HG03175 (cell line): ENCODE results near the gene MITF.

Experiments used
- ATAC-seq: cut with Tn5 transposase; IDR thresholded peaks from one replicate; pipeline ENCODE4 v1.9.1; 2021; ENCODE audit warnings: mild to moderate bottlenecking, moderate library complexity; ENCODE audit not compliant: unreplicated experiment

The MITF gene

DNA sequence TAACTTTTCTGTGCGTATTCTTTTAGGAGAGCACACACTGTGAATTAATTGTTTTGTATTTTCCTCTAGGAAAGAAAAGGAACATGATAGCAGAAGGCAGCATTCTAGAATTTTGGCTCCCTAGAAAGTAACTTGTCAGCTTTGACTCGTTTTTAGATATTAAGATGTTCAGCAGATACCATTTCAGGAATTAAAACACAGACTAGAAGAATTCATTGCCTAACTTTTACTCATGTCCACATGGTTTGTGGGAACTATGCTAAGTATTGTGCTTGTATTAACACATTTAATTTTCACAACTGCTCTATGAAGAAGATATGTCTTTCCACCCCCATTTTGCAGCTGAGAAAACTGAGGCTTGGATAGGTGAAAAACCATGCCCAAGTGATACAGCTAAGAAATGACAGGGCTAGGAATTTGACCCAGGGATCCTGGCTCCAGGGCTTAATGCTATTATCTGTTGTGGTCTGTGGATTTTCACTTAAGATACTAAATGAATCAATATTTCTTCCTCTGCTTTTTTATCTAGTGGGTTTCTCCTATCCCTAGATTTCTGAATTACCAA, 128.8 kb downstream of the MITF start:
- ATAC-seq, result no peak

DNA sequence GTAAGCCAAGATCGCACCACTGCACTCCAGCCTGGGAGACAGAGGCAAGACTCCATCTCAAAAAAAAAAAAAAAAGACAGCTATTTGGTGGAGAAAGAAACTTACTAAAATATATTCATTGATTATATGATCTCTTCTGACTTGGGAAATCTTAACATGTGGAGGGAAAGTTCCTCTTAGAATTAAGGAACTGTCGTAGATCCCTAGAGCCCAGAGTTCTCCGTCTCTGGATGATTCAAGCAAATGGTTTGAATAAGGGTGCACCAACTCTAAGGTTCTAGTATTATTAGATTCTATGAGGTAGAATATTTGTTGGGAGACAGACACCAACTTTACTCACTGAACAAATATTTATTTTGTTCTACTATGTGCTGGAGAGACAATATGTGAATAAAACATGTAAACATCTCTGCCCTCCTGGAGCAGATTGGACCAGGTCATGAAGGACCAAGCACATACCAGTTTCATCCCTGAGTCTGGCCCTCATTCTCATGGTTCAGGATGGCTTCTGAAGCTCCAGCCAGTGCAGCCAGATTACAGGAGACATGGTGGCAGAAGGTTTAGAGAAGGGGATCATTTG, 129.7 kb downstream of the MITF start:
- ATAC-seq, result no peak

DNA sequence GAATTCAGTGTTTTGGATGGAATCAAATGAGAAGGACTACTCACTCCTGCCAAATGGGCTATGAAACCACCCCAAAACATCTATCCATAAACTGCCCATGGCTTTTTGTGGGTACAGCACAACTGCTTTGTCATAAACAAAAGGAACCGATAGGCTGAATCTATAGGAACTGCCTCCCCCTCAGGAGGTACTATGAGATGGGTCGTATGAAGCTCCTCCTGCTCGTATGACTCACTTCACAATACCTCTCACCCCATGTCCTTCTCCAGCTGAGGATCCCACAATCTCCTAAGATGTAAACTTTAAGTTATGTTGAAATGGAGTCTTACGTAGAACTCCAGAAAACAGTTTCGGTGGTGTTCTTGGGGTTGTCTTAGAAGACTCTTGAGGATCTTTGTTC, 130.4 kb downstream of the MITF start:
- ATAC-seq, result no peak

DNA sequence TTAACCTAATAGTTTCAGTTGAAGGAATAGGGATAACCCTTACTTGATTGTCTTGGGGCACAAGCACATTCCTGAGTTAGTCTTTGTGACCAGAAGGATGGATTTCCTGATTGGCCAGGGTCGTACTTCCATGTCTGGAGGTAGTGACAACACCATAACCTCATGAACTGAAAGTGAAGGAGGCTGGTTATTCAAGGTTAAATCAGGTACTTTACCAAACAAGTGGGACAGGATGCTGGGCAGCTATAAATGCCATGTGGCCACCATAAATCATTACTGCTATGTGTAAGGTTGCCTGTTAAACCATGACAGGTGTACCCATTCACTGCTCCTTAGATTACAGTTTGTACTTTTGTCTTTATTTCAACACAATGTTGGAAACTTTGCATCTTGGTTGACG, 132.0 kb downstream of the MITF start:
- no peak for ATAC-seq

DNA sequence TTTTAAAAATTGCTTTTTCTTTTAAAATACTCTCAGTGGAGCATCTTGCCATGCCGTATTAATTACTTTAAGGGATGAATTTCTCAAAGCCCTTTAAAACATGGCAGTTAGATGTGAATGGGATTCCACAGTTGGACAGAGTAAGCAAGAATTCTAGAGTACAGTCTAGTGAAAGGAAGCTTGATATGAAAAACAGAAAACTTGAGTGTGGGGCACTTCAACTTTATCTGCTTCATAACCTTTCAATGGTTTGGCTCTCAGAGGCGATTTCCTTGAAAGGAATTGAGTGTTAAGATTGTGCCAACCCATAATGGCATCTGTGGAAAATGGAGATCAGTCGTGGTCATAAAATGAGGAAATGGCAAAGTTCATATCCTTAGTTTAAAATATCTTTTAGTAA, 132.6 kb downstream of the MITF start:
- no peak for ATAC-seq

DNA sequence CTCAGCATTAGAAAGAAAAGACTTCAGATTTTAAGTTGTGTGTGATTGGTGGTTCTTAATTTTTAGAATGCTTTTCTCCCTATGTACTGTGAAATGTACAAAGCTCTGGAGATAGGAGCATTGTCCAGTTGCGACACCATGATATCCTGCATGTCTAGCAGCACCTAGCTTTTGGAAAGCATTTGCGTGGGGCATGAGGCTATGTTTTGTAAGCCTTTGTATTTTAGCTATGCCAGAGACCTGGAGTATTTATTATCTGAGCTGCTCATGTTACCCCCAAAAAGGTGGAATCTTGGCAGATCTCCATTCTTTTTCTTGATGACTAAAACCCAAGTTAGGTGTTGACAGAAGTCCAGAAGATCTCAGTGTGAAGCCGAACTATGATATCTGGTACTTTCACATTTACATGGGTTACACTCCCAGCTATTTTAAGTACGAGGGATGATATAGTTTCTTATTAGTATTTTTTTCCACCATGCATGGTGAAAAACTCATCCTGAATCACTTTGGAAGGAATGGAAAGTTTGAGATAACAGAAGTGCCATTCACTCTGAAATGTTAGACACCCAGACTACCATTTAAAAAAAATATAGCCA, 133.6 kb downstream of the MITF start:
- no peak for ATAC-seq

DNA sequence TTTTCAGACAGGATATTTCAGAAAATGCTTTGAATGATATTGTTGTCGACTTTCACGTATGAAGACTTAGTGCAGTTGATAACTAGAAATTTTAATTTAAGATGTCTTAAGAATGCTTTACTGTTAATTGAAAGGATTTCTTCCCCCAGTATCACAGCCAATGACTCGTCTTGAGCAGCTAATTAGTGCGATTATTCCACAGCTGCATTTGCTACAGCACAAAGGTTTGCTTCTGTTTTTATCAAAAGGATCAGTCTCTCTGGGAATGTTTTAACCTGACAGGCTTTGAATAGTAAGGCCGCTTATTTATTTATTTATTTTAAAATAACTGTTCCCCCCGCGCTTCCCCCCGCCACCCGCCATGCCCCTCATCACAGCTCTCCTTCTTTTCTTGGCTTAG, 136.8 kb downstream of the MITF start:
- ATAC-seq, result no peak

DNA sequence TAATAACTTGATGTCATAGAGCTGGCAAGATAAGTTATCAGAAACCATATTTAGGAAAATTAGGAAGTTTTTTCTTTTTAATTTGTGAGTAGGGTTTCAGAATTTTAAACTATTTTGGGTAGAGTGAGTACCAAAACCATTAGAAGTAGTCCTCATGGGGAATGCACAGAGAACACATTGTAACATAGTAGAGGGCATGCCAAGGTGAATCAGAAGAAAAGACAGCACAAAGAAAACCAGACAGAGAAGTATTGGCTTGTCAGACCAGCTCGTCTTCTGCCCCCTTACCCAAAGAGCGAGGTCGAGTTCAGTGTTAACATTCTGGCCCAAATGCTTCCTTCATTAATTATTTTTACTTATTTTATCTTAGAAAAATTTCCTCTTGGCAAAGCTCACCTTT, 139.0 kb downstream of the MITF start:
- no peak for ATAC-seq

DNA sequence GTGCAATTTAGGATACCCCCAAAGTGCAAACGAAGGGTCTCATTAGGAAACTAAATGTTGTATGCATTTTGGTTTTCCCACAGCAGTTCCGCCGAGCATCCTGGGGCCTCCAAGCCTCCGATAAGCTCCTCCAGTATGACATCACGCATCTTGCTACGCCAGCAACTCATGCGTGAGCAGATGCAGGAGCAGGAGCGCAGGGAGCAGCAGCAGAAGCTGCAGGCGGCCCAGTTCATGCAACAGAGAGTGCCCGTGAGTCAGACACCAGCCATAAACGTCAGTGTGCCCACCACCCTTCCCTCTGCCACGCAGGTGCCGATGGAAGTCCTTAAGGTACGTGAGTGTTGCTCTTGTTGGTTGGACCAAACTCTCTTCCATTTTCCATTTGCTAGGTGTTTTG, 139.8 kb downstream of the MITF start:
- ATAC-seq, result no peak

DNA sequence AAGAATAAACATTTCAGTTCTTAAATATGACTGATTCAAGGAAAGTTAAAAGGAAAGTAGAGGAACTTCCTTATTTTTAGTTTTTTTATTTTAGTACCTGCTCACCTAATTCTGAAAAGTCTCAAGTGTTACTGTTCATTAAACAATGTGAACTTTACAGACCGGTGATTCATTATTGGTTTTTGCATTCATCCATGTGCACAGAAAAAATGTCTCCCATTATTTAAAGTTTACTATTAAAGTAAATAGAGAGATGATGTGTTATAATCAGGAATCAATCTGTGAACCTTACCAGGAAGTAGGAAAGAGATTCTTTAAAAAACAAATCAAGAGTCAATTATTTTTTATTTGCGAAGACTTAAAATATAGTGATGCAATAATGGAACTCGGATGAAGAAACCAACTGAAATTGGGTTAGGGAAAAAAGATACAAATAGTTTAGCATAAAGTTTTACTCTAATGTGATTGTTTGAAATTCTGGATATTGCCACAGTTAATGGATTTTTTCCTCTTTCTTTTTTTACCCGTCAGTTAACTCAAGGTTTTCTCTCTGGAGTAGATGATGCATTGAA, 140.9 kb downstream of the MITF start:
- ATAC-seq, result no peak

DNA sequence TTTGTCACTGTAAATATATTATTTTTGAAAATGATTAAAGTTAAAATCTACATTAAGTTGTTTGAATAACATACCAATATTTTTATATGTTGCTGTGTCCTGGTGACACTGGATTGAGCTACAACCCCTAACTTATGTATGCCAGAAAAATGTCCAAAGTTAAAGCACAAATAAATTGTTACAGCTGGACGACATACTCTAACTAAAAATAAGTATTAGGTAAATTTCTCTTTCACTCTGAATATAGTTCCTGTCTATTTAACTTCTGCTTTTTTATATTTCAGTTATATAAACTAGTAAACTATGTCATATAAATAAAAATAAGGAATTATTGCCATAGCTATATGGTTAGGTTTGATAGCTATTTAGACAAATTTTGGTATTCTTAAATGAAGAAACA, 141.8 kb downstream of the MITF start:
- ATAC-seq, result no peak

DNA sequence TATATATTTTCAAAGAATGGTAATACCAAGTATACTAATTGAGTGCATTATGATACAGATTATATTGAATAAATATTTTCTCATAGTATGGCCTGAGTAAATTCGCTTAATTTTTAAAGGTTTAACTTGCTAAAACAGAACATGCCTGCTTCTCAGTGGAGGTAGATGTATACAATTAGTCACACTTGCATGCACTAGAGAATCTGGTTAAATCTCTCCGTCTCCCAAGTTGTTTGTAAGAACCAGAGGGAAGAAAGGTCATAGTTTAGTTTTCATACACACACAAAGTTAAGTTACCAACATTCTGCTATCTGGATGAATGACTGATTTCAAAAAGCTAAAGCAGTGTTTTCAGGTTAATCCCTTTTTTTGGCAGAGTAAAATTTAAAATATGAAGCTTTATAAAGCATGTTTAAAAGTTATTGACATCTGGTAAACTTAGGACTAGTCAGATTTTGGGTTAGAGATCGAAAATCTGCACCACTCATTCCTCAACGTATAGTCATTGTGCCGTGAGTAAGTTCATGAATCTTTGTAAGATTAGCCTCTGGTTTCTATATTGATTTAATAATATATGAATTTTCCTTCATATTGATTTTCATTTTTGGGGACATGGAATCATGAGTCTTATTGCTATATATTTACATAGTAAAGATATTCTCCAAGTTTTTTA, 142.6 kb downstream of the MITF start:
- no peak for ATAC-seq

DNA sequence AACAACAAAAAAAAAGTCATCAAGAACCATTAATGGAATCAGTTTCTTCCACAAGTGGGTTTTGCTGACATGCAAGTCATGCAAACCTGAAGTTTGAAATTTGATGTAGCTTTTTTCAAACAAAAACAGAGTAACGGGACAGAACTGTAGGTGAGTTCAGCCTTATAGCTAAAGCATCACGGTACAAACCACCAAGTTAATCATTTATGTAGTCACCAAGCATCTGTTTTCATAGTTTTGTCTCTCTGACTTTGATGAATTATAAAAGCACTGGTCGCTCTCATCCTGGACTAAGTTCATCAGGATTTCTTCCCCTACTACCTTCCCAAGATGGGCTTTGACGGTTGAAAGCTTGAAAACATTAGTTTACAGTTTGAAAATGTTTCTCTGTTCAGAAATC, 143.3 kb downstream of the MITF start:
- no peak for ATAC-seq

DNA sequence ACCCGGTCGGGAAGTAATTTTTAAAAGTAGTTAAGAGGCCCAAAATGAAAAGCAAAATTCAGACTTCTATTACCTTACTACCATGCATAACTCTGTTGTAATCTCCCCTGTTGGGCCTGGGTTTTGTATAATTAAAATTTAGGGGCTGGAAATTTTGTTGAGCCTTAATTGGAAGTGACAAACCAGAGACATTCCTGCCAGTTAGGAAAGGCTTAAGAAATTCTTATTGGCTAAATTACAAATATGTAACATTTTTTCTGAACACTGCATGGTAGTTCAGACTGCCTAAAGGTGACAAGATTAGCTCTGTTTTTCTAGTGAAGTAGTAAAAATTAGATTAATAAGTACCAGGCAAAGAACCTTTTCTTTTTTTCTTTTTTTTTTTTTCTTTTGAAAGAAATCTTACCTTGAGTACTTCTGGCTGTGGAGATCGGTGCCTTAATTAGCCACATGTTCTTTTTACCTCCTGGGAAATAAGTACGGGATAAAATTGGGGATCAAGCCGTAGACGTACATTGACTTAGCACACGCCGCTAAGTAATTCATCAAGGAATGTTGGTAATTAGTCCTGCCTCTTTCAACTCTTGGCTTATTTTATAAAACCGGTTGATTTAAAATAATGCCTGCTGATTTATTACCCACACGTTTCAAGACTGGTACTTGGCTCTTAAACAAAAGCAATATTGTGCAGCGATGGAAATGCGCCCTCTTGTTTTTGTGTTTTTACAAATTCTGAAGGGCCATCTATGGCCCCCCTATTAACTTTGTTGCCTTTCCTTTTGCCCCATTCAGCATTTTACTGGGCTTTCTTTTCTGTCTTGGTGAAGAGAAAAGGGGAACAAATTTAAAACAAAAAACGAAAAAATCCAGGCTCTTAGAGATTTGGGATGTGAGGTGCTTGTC, 149.0 kb downstream of the MITF start:
- no peak for ATAC-seq

DNA sequence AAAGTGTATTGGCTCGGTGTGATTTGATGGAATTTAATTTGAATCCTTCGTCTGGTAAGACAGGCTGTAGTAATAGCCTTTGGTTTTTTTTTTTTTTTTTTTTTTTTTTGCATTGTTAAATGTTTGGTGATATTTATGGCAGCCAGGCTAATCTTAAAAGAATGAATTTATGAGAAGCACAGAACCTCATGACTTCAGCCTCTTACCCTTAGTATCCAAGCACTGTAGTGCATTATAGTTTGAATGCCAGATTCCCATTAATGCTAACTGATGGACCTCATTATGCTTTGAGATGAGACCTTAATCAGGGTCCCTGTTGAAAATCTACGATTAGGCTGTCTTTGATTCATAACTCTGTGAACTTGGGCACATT, 149.7 kb downstream of the MITF start:
- ATAC-seq, result no peak

DNA sequence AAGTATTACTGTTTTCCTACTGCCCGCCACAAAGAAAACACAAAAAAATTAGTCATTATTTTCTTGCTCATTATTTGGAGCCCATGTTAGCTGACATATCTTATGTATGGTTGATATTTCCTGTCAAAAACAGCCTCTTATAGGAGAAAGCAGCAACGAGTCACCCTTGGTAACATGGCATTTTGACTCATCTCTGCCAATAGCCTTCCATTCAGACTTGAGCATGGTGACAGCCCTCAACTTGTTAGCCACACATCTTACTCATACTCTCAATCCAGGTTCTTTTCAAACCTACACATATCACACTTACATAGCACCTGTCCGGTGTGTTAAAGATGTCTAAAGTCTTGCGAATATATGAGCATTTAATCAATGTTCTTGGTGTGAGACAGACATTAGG, 150.8 kb downstream of the MITF start:
- ATAC-seq, result no peak

DNA sequence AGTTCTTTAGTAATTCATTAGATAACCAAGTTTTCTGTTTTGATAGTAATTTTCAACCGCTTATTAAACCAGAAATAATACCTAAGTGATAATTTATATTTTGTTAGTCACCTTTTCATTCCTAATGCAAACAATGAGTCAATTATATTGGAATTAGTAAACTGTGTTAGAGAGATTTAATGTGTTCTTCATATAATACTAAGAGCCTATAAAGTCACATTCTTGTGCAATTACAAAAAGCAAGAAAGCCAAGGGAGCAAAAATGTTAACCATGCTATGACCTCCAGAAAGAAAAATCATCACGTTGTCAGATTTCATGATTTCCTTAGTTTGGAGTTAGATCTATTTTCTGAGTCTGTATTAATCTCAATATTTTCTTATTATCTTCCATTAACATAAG, 151.4 kb downstream of the MITF start:
- no peak for ATAC-seq

DNA sequence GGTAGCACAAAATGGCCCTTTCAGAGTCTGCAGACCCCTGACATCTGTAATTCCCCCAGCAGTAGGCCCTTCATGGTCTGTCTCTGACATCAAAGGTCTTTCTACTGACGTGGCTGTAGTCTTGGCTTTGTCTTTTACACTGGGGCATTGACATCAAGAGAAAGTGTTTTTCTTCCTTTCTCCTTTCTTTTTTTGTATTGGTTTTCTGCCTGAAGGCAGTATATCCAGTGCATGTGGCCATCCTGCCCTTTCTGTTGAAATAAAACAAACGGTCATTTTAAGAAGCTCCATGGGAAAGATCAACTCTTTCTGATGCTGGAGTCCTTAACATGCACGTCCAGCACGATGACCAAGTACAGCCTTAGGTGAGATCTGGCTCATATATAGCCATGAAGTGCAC, 153.4 kb downstream of the MITF start:
- ATAC-seq, result no peak

DNA sequence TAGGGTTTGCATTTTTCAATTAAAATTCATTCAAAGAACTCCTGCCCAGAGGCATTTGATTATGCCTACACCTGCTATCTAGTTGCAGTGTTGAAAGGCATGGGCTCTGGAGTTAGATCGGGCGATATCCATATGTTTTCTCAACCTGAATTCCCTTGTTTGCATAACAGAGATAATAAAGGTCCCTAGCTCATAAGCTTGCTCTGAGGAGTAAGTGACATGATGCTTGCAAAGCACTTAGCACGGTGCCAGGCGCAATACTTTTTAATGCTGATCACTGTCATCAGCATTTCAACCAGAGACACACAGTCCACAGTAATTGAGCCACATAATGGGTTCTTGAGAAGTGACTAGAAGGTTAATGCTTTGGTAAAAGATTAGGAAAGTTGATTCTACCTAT, 154.0 kb downstream of the MITF start:
- no peak for ATAC-seq

DNA sequence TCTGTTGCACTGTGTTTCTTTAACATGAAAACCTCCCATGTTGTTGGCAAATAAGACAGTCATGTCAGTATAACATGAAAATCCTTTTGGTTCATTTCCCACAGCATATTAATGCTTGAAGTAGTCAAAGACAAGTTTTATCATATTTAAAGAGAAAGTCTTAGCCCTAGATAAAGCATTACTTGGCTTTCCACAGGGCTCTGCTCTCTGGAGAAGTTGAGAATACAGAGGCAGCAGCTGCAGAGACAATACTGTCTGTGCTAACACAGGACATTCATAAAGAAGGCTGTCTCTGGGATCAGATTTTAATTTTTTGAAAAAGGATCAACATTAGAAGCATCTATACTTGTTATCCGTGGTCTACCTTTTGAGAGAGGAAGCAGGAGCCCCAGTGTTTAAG, 156.8 kb downstream of the MITF start:
- ATAC-seq, result no peak

DNA sequence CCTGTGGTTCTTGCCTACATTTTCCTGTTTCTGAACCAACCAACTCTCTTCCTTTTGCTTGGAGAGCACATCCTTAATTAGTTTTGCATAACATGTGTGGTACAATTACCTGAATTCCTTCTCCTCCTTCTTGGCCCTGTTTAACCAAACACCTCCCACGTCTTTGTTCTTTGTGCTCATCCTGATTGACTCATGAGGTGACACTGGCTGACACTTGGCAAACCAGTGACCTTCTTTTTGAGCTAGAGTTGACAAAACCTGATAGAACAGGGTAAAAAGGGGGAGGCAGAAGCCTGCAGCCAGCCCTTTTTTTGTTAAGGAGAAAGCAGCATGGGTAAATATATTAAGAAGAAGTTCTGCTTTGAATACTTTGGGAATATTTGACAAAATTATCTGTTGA, 161.1 kb downstream of the MITF start:
- ATAC-seq, result no peak
